OCI-LY1 (cell line): Measurements from ENCODE around the gene CSAD.

Experiments used
- CTCF ChIP-seq: fragments of 200-600 bp; sonication (generic), shearing (Covaris generic); IDR thresholded peaks from 2 replicates; pipeline ENCODE4 v1.5.1; 2017; ENCODE audit warnings: mild to moderate bottlenecking, antibody characterized with exemption, low read length, moderate library complexity, mixed read lengths
- EZH2 ChIP-seq: fragments of 200-600 bp; sonication (generic), shearing (Covaris generic); IDR thresholded peaks from 2 replicates; pipeline ENCODE4 v1.8.0; 2017; ENCODE audit warnings: borderline replicate concordance, mixed run types, mild to moderate bottlenecking, antibody characterized with exemption, low read length, moderate library complexity, mixed read lengths

DNA sequence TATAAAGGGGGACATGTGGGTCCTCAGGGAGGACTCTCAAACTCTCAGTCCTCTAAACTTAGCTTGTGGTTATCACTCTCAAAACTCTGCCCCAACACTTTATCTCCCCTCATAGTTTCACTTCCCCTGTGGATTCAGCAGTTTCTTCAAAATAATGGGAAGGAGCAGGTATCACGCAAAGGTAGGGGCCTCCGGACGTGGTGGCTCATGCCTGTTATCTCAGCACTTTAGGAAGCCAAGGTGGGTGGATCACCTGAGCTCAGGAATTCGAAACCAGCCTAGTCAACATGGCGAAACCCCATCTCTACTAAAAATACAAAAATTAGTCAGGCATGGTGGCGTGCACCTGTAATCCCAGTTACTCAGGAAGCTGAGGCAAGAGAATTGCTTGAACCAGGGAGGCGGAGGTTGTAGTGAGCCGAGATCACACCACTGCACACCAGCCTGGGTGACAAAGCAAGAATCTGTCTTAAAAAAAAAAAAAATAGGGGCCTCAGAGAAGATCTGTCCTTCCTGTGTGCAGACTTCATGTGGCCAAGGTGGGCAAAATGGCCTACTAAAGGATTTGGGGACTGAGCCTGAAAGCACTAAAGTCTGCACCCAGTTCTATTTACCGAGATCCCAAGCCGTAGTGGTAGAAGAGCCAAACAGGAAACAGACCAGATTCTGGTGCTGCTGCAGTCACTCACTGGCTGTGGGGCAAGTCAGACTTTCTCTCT lies 19.9 kb upstream of the CSAD start:
- TF ChIP-seq CTCF (no peak), EZH2 (no peak)
